HuH-7 (cell line): ENCODE results near the gene PPP6R2.
"Not testable (repeated sequence)": the region's sequence is repeated elsewhere in the genome, so short reads cannot be mapped to it uniquely, and the experiment has no call there.

Experiments used
- DNase-seq: peaks from one replicate; pipeline ENCODE4 v3.0.0; 2011; ENCODE audit warnings: low spot score

Gene PPP6R2

GRCh38 chr22:50318698-50319411, 24.3 kb upstream of the PPP6R2 start:
- no peak for DNase-seq

DNA sequence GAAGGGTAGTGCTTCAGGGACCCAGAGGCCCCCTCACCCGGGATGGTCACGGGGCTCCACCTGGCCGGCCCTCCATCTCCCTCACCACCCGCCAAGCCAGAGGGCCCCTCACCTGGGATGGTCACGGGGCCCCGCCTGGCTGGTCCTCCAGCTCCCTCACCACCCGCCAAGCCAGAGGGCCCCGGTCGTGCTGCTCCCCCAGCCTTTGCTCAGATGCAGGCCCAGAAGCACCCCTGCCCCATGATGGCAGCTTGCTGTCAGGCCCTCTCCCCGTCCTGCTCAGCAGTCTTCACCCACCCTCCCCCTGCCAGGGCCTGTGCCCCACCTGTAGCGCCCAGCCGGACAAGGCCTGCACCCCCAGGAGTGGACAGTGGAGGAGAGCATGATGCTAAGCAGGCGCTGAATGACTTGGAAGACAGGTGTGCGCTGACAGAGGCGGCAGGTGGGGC, 23.6 kb upstream of the PPP6R2 start:
- DNase-seq = no peak

DNA sequence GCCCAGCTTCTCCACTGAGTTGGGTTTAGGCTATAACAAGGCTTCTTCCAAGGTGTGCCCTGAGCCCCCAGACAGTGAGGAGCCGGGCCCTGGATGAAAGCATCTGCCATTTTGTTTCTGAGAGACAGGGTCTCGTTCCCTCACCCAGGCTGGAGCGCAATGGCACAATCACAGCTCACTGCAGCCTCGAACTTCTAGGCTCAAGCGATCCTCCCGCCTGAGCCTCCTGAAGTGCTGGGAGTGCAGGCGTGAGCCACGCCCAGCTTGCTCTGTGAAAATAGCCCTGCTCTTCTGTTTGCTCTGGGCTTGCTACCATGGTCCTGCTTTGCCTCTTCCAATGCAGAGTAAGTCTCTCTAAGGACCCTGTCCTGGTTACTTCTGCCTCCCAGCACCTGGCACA, 23.0 kb upstream of the PPP6R2 start:
- DNase-seq = no peak

DNA sequence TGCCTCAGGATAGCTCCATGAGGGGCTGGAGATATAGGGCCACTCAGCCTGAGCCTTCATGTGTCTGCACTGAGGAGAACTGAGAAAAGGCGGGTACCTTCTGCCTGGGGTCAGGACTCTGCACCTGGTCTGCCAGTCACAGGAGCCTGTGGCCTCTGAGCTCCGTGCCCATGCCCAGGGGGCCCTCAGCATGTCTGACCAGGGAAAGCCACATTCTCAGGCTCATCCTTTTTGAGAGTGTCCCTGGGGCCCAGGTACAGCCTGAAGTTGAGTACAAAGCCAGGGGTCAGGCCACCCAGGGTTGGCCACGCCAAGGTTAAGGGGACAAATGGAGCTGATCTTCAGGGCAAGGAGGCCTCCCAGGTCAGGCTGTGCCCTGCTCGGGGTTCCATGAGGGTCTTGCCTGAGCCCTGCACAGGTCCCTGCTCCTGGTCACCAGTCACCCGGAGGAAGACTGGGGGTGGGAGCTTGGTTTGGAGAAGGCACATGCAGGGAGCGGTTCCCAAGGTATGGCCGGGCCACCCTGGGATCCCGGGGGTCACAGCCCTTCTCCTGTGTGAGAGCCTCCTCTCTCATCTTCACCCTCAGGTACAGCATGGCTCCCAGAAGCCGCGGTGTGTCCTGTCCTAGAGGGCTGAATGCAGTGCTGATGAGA, 22.3 kb upstream of the PPP6R2 start:
- DNase-seq = no peak

DNA sequence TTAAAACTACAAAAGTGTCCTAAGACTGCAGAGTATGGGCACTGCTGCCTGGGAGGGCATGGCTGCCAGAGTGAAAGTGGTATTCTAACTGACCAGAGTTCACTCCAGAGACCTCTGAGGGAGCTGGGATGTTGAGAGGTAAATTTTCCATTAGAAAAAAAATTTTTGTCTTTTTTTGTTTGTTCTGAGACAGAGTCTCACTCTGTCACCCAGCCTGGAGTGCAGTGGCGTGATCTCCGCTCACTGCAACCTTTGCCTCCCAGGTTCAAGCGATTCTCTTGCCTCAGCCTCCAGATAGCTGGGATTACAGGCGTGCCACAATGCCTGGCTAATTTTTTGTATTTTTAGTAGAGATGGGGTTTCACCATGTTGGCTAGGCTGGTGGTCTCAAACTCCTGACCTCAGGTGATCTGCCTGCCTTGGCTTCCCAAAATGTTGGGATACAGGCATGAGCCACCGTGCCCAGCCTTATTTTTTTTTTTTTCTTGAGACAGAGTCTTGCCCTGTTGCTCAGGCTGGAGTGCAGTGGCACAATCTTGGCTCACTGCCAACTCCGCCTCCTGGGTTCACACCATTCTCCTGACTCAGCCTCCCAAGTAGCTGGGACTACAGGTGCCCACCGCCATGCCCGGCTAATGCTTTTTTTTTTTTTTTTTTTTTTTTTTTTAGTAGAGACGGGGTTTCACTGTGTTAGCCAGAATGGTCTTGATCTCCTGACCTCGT, 20.6 kb upstream of the PPP6R2 start:
- not testable (repeated sequence) for DNase-seq

DNA sequence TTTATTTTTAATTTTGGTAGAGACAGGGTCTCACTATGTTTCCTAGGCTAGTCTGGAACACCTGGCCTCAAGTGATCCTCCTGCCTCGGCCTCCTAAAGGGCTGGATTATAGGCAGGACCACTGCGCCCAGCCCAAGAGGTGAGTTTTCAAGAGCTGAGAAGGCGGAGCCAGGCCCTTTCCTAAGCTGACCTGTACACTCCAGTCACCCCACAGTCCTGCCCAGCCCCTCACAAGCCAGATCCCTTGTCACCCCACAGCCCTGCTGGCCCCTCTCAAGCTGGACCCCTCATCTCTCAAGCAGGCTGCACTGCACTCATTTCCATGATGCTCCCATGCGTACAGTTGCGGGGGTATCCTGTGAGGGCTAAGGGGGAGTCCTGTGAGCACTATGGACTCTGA, 19.2 kb upstream of the PPP6R2 start:
- no peak for DNase-seq

DNA sequence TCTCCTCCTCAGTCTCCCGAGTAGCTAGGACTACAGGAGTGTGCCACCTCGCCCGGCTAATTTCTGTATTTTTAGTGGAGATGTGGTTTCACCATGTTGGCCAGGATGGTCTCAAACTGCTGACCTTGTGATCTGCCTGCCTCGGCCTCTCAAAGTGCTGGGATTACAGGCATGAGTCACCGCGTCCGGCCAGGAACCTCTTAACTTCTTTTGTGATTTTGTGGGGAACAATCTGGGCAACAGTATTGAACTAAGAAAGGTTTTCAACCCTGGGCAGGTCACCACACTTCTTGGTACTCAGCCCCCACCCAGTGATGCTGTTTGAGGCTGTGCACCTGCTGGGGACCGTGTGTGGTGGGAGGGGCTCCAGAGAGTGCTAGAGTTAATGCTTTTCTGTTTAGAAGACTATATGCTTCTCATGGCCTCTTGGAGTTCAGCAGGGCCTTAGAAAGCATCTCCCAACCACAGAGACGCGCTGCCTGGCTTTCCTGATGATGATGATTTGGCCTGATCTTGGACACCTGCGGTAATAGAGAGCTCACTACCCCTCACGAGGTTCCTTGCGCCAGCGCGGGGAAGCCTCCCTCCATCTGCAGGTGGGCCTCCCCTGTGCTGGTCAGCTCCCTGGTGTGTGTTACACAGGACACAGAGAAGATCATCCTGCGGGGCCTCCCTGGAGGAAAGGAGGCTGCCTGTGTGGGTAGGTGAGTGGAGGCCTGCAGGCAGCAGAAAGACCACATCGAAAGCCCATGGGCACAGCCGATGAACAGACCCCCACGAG, 17.5 kb upstream of the PPP6R2 start:
- no peak for DNase-seq

DNA sequence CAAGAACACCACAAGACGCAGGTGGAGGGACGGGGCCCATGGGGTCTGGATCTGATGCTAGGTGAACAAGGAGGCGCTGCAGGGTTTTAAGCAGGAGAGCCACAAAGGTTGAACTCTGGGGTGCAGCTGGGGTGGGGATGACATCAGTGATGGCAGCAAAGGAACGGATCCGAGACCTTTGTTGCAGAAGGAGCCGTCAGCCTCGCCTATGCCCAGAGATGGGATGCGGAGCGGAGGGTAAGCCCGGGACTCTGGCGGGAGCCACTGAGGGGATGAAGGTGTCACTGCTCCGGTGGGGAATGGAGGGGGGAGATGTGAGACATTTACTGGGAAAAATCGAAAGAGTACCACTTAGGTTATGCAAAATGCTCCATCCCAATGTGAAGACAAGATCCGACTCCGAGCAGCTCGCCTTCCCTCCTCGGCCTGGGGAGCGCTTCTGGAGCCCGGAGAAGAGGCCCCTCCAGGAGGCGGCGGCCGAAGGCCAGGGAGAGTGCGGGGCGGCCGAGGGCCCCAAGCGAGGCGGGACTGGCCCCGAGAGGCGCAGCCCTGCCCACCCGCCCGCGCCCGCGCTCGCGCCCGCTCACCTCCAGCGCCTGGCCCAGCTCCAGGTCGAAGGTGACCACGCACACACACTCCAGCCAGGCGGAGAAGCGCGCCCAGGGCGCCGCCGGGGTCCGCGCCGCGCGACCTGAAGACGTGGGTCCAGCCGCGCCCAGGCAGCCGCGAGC, 16.7 kb upstream of the PPP6R2 start:
- DNase-seq = no peak

DNA sequence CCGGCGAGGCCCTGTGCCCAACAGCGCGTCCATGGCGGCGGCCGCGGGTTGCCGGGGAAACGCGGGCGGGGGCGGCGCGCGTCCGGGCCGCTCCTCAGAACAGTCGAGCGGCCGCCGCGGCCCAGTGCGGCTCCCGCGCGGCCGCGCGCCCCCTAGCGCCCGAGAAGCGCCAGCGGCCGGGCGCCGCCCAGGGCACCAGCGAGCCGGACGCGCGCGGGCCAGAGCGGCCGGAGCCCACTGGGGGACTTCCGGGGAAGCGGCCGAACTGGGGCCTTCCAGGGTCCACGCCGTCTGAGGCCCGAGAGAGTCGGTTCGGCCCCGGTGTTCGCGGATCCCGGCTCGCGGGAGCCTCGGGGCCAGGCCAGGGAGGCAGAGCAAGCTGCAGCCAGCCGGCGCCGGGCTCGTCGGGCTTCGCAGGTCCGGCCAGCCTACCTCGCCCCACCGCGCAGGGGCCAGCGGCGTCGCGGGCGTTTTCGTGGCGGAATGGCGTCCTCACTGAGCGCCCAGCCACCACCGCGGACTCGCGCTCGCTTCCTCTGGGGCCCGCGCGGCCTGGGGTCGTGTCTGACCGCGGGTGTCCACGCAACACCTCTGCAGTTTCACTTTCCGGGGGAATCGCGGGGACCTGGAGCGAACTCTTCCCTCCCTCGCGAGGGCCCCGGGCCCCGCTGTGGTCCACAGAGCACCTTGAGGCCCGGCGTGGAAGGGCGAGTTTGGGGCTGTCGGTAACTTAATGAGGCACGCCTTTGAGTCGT, 16.0 kb upstream of the PPP6R2 start, which contains the start of gene DENND6B:
DENND6B (minus strand) TSS at position 57 of the 755 bp plus-strand sequence; CDS start at position 33, 24 bp downstream.
- DNase-seq = peak; percentile 90

DNA sequence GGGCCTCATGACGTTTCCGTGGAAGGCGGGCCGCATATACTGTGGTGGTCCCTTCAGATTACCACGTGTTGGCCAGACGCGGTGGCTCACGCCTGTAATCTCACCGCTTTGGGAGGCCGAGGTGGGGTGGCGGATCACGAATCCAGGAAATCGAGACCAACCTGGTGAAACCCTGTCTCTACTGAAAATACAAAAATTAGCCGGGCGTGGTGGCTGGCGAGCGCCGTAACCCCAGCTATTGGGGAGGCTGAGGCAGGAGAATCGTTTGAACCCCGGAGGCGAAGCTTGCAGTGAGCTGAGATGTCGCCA, 15.5 kb upstream of the PPP6R2 start:
- DNase-seq = no peak

DNA sequence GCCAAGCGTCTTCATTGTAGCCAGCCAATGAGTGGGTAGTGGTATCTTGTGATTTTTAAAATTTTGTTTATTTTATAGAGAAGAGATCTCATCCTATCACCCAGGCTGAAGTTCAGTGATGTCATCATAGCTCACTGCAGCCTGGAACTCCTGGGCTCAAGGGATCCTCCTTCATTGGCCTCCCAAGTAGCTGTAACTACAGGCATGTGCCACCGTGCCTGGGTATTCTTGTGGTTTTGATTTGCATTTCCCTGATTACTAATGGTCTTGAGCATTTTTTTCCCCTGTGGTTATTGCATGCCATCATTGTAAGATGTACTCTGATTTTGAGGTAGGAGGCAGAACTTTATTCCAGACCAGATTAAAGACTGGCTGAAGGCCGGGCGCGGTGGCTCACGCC, 13.9 kb upstream of the PPP6R2 start:
- no peak for DNase-seq

DNA sequence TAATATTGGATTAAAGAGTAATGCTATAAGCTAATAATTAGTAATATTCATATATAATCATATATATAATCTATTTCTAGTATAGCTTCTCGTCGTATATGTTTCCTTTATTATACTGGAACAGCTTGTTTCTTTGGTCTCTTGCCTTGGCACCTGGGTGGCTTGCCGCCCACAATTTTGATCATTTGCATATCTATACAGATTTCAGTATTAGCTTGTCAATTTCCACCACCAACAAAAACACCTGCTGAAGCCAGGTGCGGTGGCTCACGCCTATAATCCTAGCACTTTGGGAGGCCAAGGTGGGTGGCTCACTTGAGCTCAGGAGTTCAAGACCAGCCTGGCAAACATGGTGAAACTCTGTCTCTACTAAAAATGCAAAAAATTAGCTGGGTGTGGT, 8.7 kb upstream of the PPP6R2 start:
- DNase-seq = not testable (repeated sequence)

DNA sequence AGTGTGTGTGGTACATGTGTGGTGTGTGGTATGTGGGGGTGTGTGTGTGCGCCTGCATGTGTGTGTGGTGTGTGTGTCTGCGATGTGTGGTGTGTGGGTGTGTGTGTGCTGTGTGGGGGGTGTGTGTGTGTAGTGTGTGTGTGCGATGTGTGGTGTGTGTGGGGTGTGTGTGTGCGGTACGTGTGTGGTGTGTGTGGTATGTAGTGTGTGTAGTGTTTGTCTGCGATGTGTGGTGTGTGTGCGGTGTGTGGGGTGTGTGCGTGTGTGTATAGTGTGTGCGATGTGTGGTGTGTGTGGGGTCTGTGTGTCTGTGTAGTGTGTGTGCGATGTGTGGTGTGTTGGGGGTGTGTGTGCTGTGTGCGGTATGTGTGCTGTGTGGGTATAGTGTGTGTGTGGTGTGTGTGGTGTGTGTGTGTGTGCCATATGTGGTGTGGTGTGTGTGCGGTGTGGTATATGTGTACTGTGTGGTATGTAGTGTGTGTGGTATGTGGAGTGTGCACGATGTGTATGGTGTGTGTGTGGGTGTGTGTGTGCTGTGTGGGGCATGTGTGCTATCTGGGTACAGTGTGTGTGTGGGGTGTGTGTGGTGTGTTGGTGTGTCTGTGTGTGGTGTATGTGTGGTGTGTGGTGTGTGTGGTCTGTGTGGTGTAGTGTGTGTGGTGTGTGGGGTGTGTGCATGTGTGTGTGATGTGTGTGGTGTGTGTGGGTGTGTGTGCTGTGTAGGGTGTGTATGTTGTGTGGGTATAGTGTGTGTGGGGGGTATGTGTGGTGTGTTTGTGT, 5.7 kb upstream of the PPP6R2 start:
- DNase-seq = no peak

- no peak for DNase-seq
These were observed 5.0 kb upstream of the PPP6R2 start for GRCh38 chr22:50338042-50338573.

GRCh38 chr22:50338860-50339462, 4.2 kb upstream of the PPP6R2 start:
- DNase-seq = no peak

DNA sequence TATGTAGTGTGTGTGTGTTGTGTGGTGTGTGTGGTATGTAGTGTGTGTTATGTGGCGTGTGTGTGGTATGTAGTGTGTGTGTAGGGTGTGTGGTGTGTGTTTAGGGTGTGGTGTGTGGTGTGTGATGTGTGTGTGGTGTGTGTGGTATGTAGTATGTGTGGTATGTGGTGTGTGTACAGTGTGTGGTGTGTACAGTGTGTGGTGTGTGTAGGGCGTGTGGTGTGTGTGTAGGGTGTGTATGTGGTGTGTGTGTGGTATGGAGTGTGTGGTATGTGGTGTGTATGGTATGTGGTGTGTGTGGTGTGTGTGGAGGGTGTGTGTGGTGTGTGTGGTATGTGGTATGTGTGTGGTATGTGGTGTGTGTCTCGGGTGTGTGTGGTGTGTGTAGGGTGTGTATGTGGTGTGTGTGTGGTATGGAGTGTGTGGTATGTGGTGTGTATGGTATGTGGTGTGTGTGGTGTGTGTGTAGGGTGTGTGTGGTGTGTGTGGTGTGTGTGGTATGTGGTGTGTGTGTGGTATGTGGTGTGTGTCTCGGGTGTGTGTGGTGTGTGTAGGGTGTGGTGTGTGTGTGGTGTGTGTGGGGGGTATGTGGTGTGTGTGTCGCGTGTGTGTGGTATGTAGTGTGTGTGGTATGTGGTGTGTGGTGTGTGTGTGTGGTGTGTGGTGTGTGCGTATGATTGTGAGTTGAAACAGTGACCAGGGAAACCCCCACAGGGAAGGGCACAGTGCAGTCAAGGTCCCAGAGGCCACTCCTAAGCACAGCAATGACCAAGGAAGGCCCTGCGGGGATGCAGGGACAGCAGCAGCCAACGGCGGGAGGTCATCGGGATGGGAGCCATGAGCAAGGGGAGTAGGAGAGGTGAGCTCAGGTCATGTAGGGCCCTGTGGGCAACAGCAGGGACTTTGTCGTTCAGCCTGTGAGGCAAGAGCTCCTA, 2.9 kb upstream of the PPP6R2 start:
- peak; percentile 63 for DNase-seq

- peak; percentile 81 for DNase-seq
These were observed 1.0 kb upstream of the PPP6R2 start for GRCh38 chr22:50341977-50342650.

DNA sequence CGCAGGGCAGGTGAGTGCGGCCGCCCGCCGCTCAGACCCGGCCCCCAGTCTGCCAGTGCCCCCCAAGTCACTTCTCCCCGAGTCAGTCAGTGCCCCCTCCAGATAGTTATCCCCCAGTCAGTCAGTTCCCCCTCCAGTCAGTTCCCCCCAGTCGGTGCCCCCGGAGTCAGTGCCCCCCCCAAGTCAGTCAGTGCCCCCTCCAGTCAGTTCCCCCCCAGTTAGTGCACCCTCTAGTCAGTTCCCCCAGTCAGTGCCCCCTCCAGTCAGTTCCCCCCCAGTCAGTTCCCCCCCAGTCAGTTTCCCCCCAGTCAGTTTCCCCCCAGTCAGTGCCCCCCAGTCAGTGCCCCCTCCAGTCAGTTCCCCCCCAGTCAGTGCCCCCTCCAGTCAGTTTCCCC, 411 bp downstream of the PPP6R2 start:
- no peak for DNase-seq
